WERI-Rb-1 (cell line): ENCODE measurements around the gene LENG8.

Source experiments
- DNase-seq: peaks from one replicate; pipeline ENCODE4 v3.0.0-alpha.2; 2020
- H3K27ac ChIP-seq: fragments of 250-450 bp; sonication (Bioruptor Pico); 2 replicates; pipeline ENCODE4 v1.5.1; 2020; ENCODE audit warnings: mild to moderate bottlenecking, moderate library complexity
- H3K27me3 ChIP-seq: fragments of 250-450 bp; sonication (Bioruptor Pico); 2 replicates; pipeline ENCODE4 v1.5.1; 2021; ENCODE audit warnings: mild to moderate bottlenecking, low read depth, moderate library complexity; ENCODE audit not compliant: insufficient read depth, severe bottlenecking
- H3K36me3 ChIP-seq: fragments of 250-450 bp; sonication (Bioruptor Pico); 2 replicates; pipeline ENCODE4 v1.5.1; 2020; ENCODE audit warnings: mild to moderate bottlenecking, moderate library complexity
- H3K4me3 ChIP-seq: 2 replicates; pipeline ENCODE4 v1.5.1; 2011; ENCODE audit warnings: low read depth, mild to moderate bottlenecking, control low read depth, low read length
- H3K9me3 ChIP-seq: fragments of 250-450 bp; sonication (Bioruptor Pico); 2 replicates; pipeline ENCODE4 v1.5.1; 2021; ENCODE audit warnings: mild to moderate bottlenecking, moderate library complexity; ENCODE audit not compliant: severe bottlenecking
- CTCF ChIP-seq: IDR thresholded peaks from 2 replicates; pipeline ENCODE4 v1.5.1; 2011; ENCODE audit warnings: low read depth, mild to moderate bottlenecking, control low read depth, inconsistent platforms, low read length

LENG8 gene

GRCh38 chr19:54434112-54434872 lies 14.7 kb upstream of the LENG8 start:
- H3K9me3 ChIP-seq: no peaks in the 10 kb centered on the region
- TF ChIP-seq CTCF: no peak
- no peaks in the 10 kb centered on the region for H3K27me3 ChIP-seq
- H3K4me3 ChIP-seq: no peak overlapping the region
- peaks cover 3% of the 10 kb centered on the region for H3K36me3 ChIP-seq
- H3K27ac ChIP-seq: no peak overlapping the region
- peak; percentile 57 for DNase-seq

DNA sequence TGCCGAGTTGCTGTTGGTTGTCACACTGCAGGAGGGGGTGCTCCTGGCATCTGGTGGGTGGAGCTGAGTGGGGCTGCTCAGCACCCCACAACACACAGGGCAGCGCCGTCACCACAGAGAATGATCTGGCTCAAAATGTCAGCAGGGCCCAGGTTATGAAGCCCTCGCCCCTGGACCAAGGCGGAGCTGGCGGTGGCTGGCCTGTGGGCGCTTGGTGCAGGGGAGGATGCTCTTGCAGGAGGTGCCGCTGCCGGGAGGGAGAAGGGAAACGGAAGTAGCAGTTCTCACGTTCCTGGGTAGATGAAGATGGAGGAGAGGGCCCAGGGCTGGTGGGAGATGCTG lies 14.2 kb upstream of the LENG8 start:
- H3K36me3 ChIP-seq: peaks cover 3% of the 10 kb centered on the region
- DNase-seq: no peak
- H3K27me3 ChIP-seq: no peaks in the 10 kb centered on the region

DNA sequence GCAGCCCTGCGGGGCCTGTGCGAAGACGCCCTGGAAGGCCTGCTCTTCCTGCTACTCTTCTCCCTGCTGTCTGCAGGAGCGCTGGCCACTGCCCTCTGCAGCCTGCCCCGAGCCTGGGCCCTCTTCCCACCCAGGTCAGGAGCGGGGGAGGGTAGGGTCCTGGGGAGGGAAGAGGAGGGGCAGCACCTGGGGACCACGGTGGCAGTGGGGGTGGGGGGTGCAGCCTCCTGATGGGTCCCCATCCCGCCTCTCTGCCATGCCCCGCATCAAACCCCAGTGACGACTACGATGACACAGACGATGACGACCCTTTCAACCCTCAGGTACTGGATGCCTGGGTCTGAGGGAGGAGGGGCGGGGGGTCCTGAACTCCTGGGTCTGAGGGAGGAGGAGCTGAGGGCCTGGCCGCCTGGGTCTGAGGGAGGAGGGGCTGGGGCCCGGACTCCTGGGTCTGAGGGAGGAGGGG lies 13.4 kb upstream of the LENG8 start:
- Histone ChIP-seq H3K4me3 (no peak overlapping the region), H3K9me3 (no peaks in the 10 kb centered on the region), H3K36me3 (peaks cover 3% of the 10 kb centered on the region), H3K27me3 (no peaks in the 10 kb centered on the region), H3K27ac (no peak overlapping the region)
- no peak for TF ChIP-seq CTCF
- no peak for DNase-seq

More for the DNA sequence above, 14.2 kb upstream of the LENG8 start:
- no peaks in the 10 kb centered on the region for H3K9me3 ChIP-seq
- H3K4me3 ChIP-seq: no peak overlapping the region
- no peak for TF ChIP-seq CTCF
- no peak overlapping the region for H3K27ac ChIP-seq

GRCh38 chr19:54436031-54436523 lies 12.9 kb upstream of the LENG8 start:
- no peaks in the 10 kb centered on the region for H3K27me3 ChIP-seq
- DNase-seq: no peak
- no peak overlapping the region for H3K27ac ChIP-seq
- TF ChIP-seq CTCF: no peak
- H3K9me3 ChIP-seq: no peaks in the 10 kb centered on the region
- H3K36me3 ChIP-seq: peaks cover 3% of the 10 kb centered on the region
- H3K4me3 ChIP-seq: no peak overlapping the region

GRCh38 chr19:54436628-54437252 lies 12.3 kb upstream of the LENG8 start:
- H3K27ac ChIP-seq: no peak overlapping the region
- no peaks in the 10 kb centered on the region for H3K27me3 ChIP-seq
- H3K4me3 ChIP-seq: no peak overlapping the region
- no peak for TF ChIP-seq CTCF
- no peak for DNase-seq
- peaks cover 3% of the 10 kb centered on the region for H3K36me3 ChIP-seq
- H3K9me3 ChIP-seq: no peaks in the 10 kb centered on the region
